Gastroesophageal sphincter (tissue), 3 donors: ENCODE data around the gene ATP6V0A1.

Experiments
- EP300 ChIP-seq: sonication (generic); formaldehyde crosslinking; IDR thresholded peaks from one replicate; pipeline ENCODE4 v1.6.1; 2017; ENCODE audit warnings: antibody characterized with exemption, mild to moderate bottlenecking
- POLR2A ChIP-seq, 2 donors: fragments of 450-650 bp; IDR thresholded peaks; one replicate each; pipeline ENCODE4 v1.6.1; 2017; ENCODE audit warnings: antibody characterized with exemption in 2 of 2, mild to moderate bottlenecking in 2 of 2, moderate library complexity in 1 of 2
- POLR2AphosphoS5 ChIP-seq: sonication (generic); formaldehyde crosslinking; IDR thresholded peaks from one replicate; pipeline ENCODE4 v1.6.1; 2017; ENCODE audit warnings: antibody characterized with exemption
- TF ChIP-seq, protein P1 (sequence below), 4 experiments: fragments of 200-600 bp in 2 of 4; fragments of 450-650 bp in 2 of 4; sonication (generic) in 1 of 4; IDR thresholded peaks; one replicate each; pipeline ENCODE4 v1.5.1; 2017 to 2019; ENCODE audit warnings: antibody characterized with exemption in 4 of 4, mild to moderate bottlenecking in 2 of 4, moderate library complexity in 2 of 4

DNA sequence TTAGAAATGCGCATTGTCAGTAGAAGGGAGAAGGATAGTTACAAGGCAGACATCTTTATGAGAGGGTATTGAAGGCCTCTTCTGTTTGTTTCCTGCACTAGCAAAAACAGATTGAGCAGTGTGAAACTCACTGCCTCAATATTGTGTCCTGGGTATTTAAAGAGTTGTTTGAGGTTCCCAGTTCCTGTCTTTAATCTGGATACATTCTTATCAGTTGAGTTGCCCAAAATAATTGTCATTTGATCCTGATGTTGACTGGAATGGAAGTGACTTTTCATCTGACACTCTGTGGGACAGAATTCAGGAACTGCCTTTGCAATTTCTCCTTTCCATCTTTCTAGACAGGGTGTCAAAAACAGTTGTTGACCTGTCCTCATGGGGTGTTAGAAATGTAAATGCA, 1.7 kb downstream of the ATP6V0A1 start:
- TF ChIP-seq POLR2A (IDR thresholded peaks at IDR 0.05) (no peak), EP300 (no peak), POLR2AphosphoS5 (no peak)
- TF ChIP-seq, protein P1, sequence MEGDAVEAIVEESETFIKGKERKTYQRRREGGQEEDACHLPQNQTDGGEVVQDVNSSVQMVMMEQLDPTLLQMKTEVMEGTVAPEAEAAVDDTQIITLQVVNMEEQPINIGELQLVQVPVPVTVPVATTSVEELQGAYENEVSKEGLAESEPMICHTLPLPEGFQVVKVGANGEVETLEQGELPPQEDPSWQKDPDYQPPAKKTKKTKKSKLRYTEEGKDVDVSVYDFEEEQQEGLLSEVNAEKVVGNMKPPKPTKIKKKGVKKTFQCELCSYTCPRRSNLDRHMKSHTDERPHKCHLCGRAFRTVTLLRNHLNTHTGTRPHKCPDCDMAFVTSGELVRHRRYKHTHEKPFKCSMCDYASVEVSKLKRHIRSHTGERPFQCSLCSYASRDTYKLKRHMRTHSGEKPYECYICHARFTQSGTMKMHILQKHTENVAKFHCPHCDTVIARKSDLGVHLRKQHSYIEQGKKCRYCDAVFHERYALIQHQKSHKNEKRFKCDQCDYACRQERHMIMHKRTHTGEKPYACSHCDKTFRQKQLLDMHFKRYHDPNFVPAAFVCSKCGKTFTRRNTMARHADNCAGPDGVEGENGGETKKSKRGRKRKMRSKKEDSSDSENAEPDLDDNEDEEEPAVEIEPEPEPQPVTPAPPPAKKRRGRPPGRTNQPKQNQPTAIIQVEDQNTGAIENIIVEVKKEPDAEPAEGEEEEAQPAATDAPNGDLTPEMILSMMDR (IDR thresholded peaks at IDR 0.05): no peak
